HepG2 (cell line): Measurements from ENCODE around the gene PRDM10. TPM values are rescaled to one million over a fixed set of nuclear protein-coding genes. Genes with fewer than 3 reads are reported as not detected.

Experiments used
- ATAC-seq: fragments of 200-7000 bp; cut with Tn5 transposase; 3 replicates; pipeline ENCODE4 v1.9.1; 2020; ENCODE audit warnings: mild to moderate bottlenecking, moderate library complexity
- BruUV-seq: library from RNA; stranded (reverse); fragments of 400-500 nt; replicated peaks from 2 replicates; lab custom pipeline; 2021; lab: Mats Ljungman, UMichigan
- CTCF ChIA-PET: fragments of 300-600 bp; formaldehyde crosslinking; extraction: SDS; loops from one replicate; lab custom pipeline; 2021; ENCODE audit warnings: low total read pairs, inconsistent platforms, low intra/inter-chr PET ratio; lab: Yijun Ruan, JAX
- POLR2A ChIA-PET: fragments of 350-600 bp; sonication (Branson Sonifier 250); formaldehyde crosslinking; loops from one replicate; lab custom pipeline; 2020; ENCODE audit warnings: antibody characterized with exemption, inconsistent platforms; lab: Yijun Ruan, JAX
- DNase-seq: peaks from one replicate; pipeline ENCODE4 v3.0.0-alpha.2; 2015; ENCODE audit warnings: low spot score
- FAIRE-seq: peaks from 3 replicates; lab custom pipeline; 2011; peaks lifted over from hg19 to GRCh38; lab: Jason Lieb, UNC
- H2AFZ ChIP-seq: one replicate; pipeline ENCODE4 v1.6.1; 2011; ENCODE audit warnings: low read length, inconsistent platforms
- H3K27ac ChIP-seq: fragments of 300-600 bp; 3 replicates; pipeline ENCODE4 v1.8.0; 2011; ENCODE audit warnings: mixed run types, mild to moderate bottlenecking, mixed read lengths, low read length, inconsistent platforms; ENCODE audit not compliant: insufficient read depth; ENCODE audit errors: extremely low read length
- H3K27me3 ChIP-seq, 2 experiments: fragments of 200-600 bp in 1 of 2; 2 replicates in 1 of 2; 3 replicates in 1 of 2; pipeline versions ENCODE4 v1.6.0 to v1.8.0; 2011; ENCODE audit warnings: low read length in 2 of 2, mild to moderate bottlenecking in 2 of 2, moderate library complexity in 2 of 2, inconsistent platforms in 1 of 2; ENCODE audit not compliant: insufficient read depth in 2 of 2, control insufficient read depth in 1 of 2
- H3K36me3 ChIP-seq, 2 experiments: fragments of 200-600 bp in 1 of 2; replicated peaks in 1 of 2; 2 replicates in 1 of 2; 3 replicates in 1 of 2; pipeline versions ENCODE4 v1.5.1 to v1.8.0; 2011; ENCODE audit warnings: low read length in 2 of 2, inconsistent platforms in 1 of 2; ENCODE audit not compliant: insufficient read depth in 2 of 2, control insufficient read depth in 1 of 2
- H3K4me1 ChIP-seq: 2 replicates; pipeline ENCODE4 v1.5.1; 2012; ENCODE audit warnings: low read length, inconsistent platforms; ENCODE audit not compliant: insufficient read depth
- H3K4me2 ChIP-seq: 2 replicates; pipeline ENCODE4 v1.6.0; 2011; ENCODE audit warnings: low read depth, low read length, inconsistent platforms
- H3K4me3 ChIP-seq, 3 experiments: fragments of 200-600 bp in 1 of 3; sonication (generic), shearing (Covaris generic) in 1 of 3; replicated peaks in 1 of 3; 2 replicates each; pipeline ENCODE4 v1.5.1; 2011 to 2016; ENCODE audit warnings: low read length in 3 of 3, inconsistent platforms in 2 of 3, low read depth in 2 of 3, mild to moderate bottlenecking in 2 of 3, control low read depth in 1 of 3, mixed read lengths in 1 of 3; ENCODE audit not compliant: insufficient read depth in 1 of 3
- H3K79me2 ChIP-seq: one replicate; pipeline ENCODE4 v1.6.1; 2011; ENCODE audit warnings: low read length, inconsistent platforms; ENCODE audit not compliant: insufficient read depth
- H3K9ac ChIP-seq: 2 replicates; pipeline ENCODE4 v1.6.0; 2011; ENCODE audit warnings: mild to moderate bottlenecking, low read depth, low read length, inconsistent platforms; ENCODE audit not compliant: insufficient read depth
- H3K9me3 ChIP-seq: 2 replicates; pipeline ENCODE4 v1.5.1; 2012; ENCODE audit warnings: mild to moderate bottlenecking, low read length
- H4K20me1 ChIP-seq: 2 replicates; pipeline ENCODE4 v1.6.0; 2011; ENCODE audit warnings: inconsistent platforms, mild to moderate bottlenecking, low read length, moderate library complexity; ENCODE audit not compliant: insufficient read depth
- ATF7 ChIP-seq, 2 experiments: fragments of 450-650 bp in 1 of 2; sonication (generic) in 1 of 2; formaldehyde crosslinking in 1 of 2; IDR thresholded peaks; 2 replicates each; pipeline versions ENCODE4 v1.4.0 to v1.6.1; 2016 to 2020; ENCODE audit warnings: antibody characterized with exemption in 1 of 2, mild to moderate bottlenecking in 1 of 2, missing genetic modification reagents in 1 of 2
- CREB1 ChIP-seq, 2 experiments: fragments of 450-650 bp in 1 of 2; IDR thresholded peaks; 2 replicates each; pipeline ENCODE4 v1.6.1; 2016 to 2017; ENCODE audit warnings: control low read depth in 1 of 2, mild to moderate bottlenecking in 1 of 2, missing compliant biosample characterization in 1 of 2, missing genetic modification characterization in 1 of 2
- HNRNPL ChIP-seq: fragments of 200-400 bp; formaldehyde crosslinking; IDR thresholded peaks from 2 replicates; pipeline ENCODE4 v1.6.1; 2017; ENCODE audit warnings: mild to moderate bottlenecking, low read depth, low read length
- HOXA5 ChIP-seq: sonication (generic); formaldehyde crosslinking; IDR thresholded peaks from 2 replicates; pipeline ENCODE4 v1.4.0; 2020; ENCODE audit warnings: missing genetic modification reagents
- KDM3A ChIP-seq: IDR thresholded peaks from 2 replicates; pipeline ENCODE4 v1.6.1; 2018; ENCODE audit warnings: low read depth, missing compliant biosample characterization
- NCOA2 ChIP-seq: sonication (generic); formaldehyde crosslinking; IDR thresholded peaks from 2 replicates; pipeline ENCODE4 v1.8.0; 2022; ENCODE audit warnings: inconsistent platforms
- RCOR2 ChIP-seq: IDR thresholded peaks from 2 replicates; pipeline ENCODE4 v1.6.1; 2016; ENCODE audit warnings: missing biosample characterization, missing genetic modification reagents
- TARDBP ChIP-seq: sonication (generic); formaldehyde crosslinking; IDR thresholded peaks from 2 replicates; pipeline ENCODE4 v1.8.0; 2022; ENCODE audit warnings: mild to moderate bottlenecking, missing genetic modification reagents
- TOPORS ChIP-seq: sonication (generic); formaldehyde crosslinking; IDR thresholded peaks from 2 replicates; pipeline ENCODE4 v1.8.0; 2023; ENCODE audit warnings: mild to moderate bottlenecking, missing genetic modification reagents
- ZC3H4 ChIP-seq: sonication (generic); formaldehyde crosslinking; IDR thresholded peaks from 2 replicates; pipeline ENCODE4 v1.4.0; 2020; ENCODE audit warnings: missing genetic modification reagents, borderline replicate concordance
- ZNF101 ChIP-seq: sonication (generic); formaldehyde crosslinking; IDR thresholded peaks from 2 replicates; pipeline ENCODE4 v1.4.0; 2020; ENCODE audit warnings: mild to moderate bottlenecking, low read depth, missing genetic modification reagents, borderline replicate concordance
- WGBS: methylation state at CpG from one replicate; pipeline ENCODE4 v1.1.6; 2017; ENCODE audit warnings: low lambda C conversion rate; 5-methylcytosine and 5-hydroxymethylcytosine counted together
- in situ Hi-C: cut with HindIII; loops from 2 replicates; pipeline ENCODE4 v1.10.0; 2017; ENCODE audit warnings: low pct_unique_long_range_greater_than_20kb; ENCODE audit not compliant: extremely low pct_ligation_motif_present
- intact Hi-C: fragments of 100-400 bp; cut with micrococcal nuclease; formaldehyde crosslinking; loops from one replicate; pipeline ENCODE4 v1.10.0; 2022; ENCODE audit not compliant: unreplicated experiment
- polyA plus RNA-seq, 8 experiments: library from polyadenylated mRNA; depleted of rRNA in 3 of 8; stranded (reverse) in 7 of 8; unstranded in 1 of 8; fragments of >200 nt; fragmentation: Illumina TruSeq in 4 of 8; extraction: Trizol in 4 of 8; gene quantifications; 2 replicates each; pipeline versions ENCODE4 v1.2.1 to v1.2.3, GENCODE V29; 2011 to 2016; ENCODE audit warnings: low read depth in 4 of 8, missing spikeins in 1 of 8, mixed read lengths in 1 of 8; ENCODE audit not compliant: insufficient read depth in 1 of 8
- total RNA-seq, 5 experiments: library from RNA; depleted of rRNA; stranded (reverse); fragments of >200 nt; fragmentation: Illumina TruSeq; extraction: Trizol; gene quantifications; 2 replicates each; pipeline ENCODE4 v1.2.3, GENCODE V29; 2016; ENCODE audit warnings: low read depth in 1 of 5
- TF ChIP-seq, protein P1 (sequence below): sonication (generic); formaldehyde crosslinking; conservative IDR thresholded peaks from 2 replicates; pipeline ENCODE4 v1.8.1; 2023; ENCODE audit warnings: missing genetic modification reagents
- TF ChIP-seq, protein P2 (sequence below): sonication (generic); formaldehyde crosslinking; IDR thresholded peaks from 2 replicates; pipeline ENCODE4 v1.4.0; 2020; ENCODE audit warnings: missing genetic modification reagents, mild to moderate bottlenecking, borderline replicate concordance

The PRDM10 gene
- total and polyA plus RNA-seq, 2 of the 13 experiments (the other 11 are each of a cell fraction or from before 2014, with no cell fraction given): 5.7 to 5.8 TPM

DNA sequence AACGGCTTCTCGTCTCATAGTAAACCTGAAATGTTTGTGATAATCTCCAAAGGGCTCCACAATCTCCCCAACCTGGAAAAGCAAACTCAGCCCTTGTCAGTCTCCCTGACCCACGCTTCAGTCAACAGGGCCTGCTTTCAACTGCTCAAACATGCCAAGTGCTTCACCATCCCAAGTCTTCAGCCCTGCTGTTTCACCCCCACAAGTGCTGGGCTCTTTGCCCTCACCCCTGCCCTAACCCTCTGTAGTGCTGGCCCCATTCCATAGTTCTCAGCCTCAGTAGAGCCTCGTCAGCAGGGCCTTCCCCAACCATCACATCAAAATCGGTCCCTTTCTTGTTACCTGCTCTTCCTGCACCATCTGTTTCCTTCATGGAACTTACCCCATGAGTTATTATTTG lies 63.9 kb downstream of the PRDM10 start:
- BruUV-seq: no TSS peak
- Histone ChIP-seq H3K36me3 (peaks cover 0 to 16% of the 10 kb centered on the region in 2 experiments; a peak in 4 of 5 replicates), H3K4me1 (peaks cover 15% of the 10 kb centered on the region), H3K27ac (no peak overlapping the region), H3K4me3 (no peak overlapping the region), H3K4me2 (no peak overlapping the region), H3K27me3 (no peaks in the 10 kb centered on the region), H3K9ac (no peak overlapping the region), H3K9me3 (no peaks in the 10 kb centered on the region), H3K79me2 (no peaks in the 10 kb centered on the region), H4K20me1 (no peaks in the 10 kb centered on the region), H2AFZ (no peak overlapping the region)
- in situ Hi-C loops: no loop called here
- intact Hi-C loops: loop anchor here (1.0 kb wide), 1 partner anchor 23 kb away; no protein-coding TSS in a partner anchor
- no peak for FAIRE-seq
- ChIA-PET POLR2A (no interaction called here), CTCF (no interaction called here)
- no peak for DNase-seq
- WGBS: 98% methylated on average over 5 of the region's 5 CpGs
- TF ChIP-seq HNRNPL (no peak), TARDBP (no peak), NCOA2 (no peak), ZC3H4 (no peak)
- no peak for ATAC-seq

- Histone ChIP-seq H3K27me3 (no peaks in the 10 kb centered on the region), H3K4me1 (peaks cover 5% of the 10 kb centered on the region), H3K9ac (no peak overlapping the region), H2AFZ (no peak overlapping the region), H3K36me3 (peaks cover 0 to 16% of the 10 kb centered on the region in 2 experiments; a peak in 4 of 5 replicates), H3K4me2 (no peak overlapping the region), H3K4me3 (no peak overlapping the region), H3K27ac (no peak overlapping the region), H3K9me3 (no peaks in the 10 kb centered on the region), H3K79me2 (no peaks in the 10 kb centered on the region), H4K20me1 (no peaks in the 10 kb centered on the region)
- over 99% methylated on average over 4 of the region's 4 CpGs for WGBS
- in situ Hi-C loops: no loop called here
- intact Hi-C loops: loop anchor here (1.0 kb wide), 1 partner anchor 22 kb away; no protein-coding TSS in a partner anchor
- DNase-seq (no peak), FAIRE-seq (no peak), ATAC-seq (no peak)
- no TSS peak for BruUV-seq
- CTCF ChIA-PET: no interaction called here
- POLR2A ChIA-PET: no interaction called here
- TF ChIP-seq RCOR2 (no peak), HOXA5 (CRISPR knock-in tag) (no peak), CREB1 (IDR thresholded peaks at IDR 0.05) (no peak), CREB1 (CRISPR knock-in tag; IDR thresholded peaks at IDR 0.05) (no peak), TOPORS (CRISPR knock-in tag) (no peak), KDM3A (CRISPR knock-in tag) (no peak), ZNF101 (CRISPR knock-in tag) (no peak), ATF7 (IDR thresholded peaks at IDR 0.05) (no peak), ATF7 (CRISPR knock-in tag; IDR thresholded peaks at IDR 0.05) (no peak)
- TF ChIP-seq, protein P1, sequence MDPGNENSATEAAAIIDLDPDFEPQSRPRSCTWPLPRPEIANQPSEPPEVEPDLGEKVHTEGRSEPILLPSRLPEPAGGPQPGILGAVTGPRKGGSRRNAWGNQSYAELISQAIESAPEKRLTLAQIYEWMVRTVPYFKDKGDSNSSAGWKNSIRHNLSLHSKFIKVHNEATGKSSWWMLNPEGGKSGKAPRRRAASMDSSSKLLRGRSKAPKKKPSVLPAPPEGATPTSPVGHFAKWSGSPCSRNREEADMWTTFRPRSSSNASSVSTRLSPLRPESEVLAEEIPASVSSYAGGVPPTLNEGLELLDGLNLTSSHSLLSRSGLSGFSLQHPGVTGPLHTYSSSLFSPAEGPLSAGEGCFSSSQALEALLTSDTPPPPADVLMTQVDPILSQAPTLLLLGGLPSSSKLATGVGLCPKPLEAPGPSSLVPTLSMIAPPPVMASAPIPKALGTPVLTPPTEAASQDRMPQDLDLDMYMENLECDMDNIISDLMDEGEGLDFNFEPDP: no peak
- TF ChIP-seq, protein P2, sequence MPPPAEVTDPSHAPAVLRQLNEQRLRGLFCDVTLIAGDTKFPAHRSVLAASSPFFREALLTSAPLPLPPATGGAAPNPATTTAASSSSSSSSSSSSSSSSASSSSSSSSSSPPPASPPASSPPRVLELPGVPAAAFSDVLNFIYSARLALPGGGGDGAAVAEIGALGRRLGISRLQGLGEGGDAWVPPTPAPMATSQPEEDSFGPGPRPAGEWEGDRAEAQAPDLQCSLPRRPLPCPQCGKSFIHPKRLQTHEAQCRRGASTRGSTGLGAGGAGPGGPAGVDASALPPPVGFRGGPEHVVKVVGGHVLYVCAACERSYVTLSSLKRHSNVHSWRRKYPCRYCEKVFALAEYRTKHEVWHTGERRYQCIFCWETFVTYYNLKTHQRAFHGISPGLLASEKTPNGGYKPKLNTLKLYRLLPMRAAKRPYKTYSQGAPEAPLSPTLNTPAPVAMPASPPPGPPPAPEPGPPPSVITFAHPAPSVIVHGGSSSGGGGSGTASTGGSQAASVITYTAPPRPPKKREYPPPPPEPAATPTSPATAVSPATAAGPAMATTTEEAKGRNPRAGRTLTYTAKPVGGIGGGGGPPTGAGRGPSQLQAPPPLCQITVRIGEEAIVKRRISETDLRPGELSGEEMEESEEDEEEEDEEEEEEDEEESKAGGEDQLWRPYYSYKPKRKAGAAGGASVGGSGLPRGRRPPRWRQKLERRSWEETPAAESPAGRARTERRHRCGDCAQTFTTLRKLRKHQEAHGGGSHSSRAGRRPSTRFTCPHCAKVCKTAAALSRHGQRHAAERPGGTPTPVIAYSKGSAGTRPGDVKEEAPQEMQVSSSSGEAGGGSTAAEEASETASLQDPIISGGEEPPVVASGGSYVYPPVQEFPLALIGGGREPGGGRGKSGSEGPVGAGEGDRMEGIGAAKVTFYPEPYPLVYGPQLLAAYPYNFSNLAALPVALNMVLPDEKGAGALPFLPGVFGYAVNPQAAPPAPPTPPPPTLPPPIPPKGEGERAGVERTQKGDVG: no peak
Measured at GRCh38 chr11:129937592-129938238, 64.9 kb downstream of the PRDM10 start.
